BE2C (cell line): ENCODE results near the gene OR11H6.
A peak's percentile ranks its signal among the peaks of the same experiment; 100 is the strongest.
"Not testable (repeated sequence)": the region's sequence is repeated elsewhere in the genome, so short reads cannot be mapped to it uniquely, and the experiment has no call there.

Experiments
- DNase-seq: peaks from one replicate; pipeline ENCODE4 v3.0.0-alpha.2; 2020
- H3K27me3 ChIP-seq: fragments of 250-450 bp; sonication (Bioruptor Pico); 2 replicates; pipeline ENCODE4 v1.5.1; 2020; ENCODE audit warnings: mild to moderate bottlenecking
- H3K36me3 ChIP-seq: fragments of 250-450 bp; sonication (Bioruptor Pico); 2 replicates; pipeline ENCODE4 v1.5.1; 2020; ENCODE audit warnings: mild to moderate bottlenecking
- H3K4me1 ChIP-seq: fragments of 250-450 bp; sonication (Bioruptor Pico); 2 replicates; pipeline ENCODE4 v1.5.1; 2020
- H3K4me3 ChIP-seq: 2 replicates; pipeline ENCODE4 v1.5.1; 2011; ENCODE audit warnings: low read depth, low read length
- H3K9me3 ChIP-seq: fragments of 250-450 bp; sonication (Bioruptor Pico); 2 replicates; pipeline ENCODE4 v1.5.1; 2020
- CTCF ChIP-seq: IDR thresholded peaks from 2 replicates; pipeline ENCODE4 v1.5.1; 2012; ENCODE audit warnings: mild to moderate bottlenecking, low read depth, low read length

The OR11H6 gene

GRCh38 chr14:20228681-20229080 lies 5.2 kb downstream of the OR11H6 start, which contains the start of gene OR11H7:
TSS of gene OR11H7 (plus strand) at chr14:20228981.
- Histone ChIP-seq H3K4me1 (no peaks in the 10 kb centered on the region), H3K36me3 (no peaks in the 10 kb centered on the region), H3K9me3 (no peaks in the 10 kb centered on the region), H3K4me3 (no peak within 1 kb of the TSS), H3K27me3 (no peaks in the 10 kb centered on the region)
- no peak for DNase-seq
- TF ChIP-seq CTCF: no peak

DNA sequence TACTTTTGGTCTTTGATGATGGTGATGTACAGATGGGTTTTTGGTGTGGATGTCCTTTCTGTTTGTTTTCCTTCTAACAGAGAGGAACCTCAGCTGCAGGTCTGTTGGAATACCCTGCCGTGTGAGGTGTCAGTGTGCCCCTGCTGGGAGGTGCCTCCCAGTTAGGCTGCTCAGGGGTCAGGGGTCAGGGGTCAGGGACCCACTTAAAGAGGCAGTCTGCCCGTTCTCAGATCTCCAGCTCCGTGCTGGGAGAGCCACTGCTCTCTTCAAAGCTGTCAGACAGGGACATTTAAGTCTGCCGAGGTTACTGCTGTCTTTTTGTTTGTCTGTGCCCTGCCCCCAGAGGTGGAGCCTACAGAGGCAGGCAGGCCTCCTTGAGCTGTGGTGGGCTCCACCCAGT lies 11.9 kb downstream of the OR11H6 start:
- H3K4me1 ChIP-seq, DNase-seq, H3K27me3 ChIP-seq, H3K4me3 ChIP-seq, H3K36me3 ChIP-seq, H3K9me3 ChIP-seq: not testable (repeated sequence)

- Histone ChIP-seq H3K4me1 (no peaks in the 10 kb centered on the region), H3K4me3 (no peak overlapping the region), H3K9me3 (no peaks in the 10 kb centered on the region), H3K27me3 (no peaks in the 10 kb centered on the region), H3K36me3 (no peaks in the 10 kb centered on the region)
- peak; percentile 45 for TF ChIP-seq CTCF
- no peak for DNase-seq
Measured at GRCh38 chr14:20247646-20248246, 24.2 kb downstream of the OR11H6 start.

DNA sequence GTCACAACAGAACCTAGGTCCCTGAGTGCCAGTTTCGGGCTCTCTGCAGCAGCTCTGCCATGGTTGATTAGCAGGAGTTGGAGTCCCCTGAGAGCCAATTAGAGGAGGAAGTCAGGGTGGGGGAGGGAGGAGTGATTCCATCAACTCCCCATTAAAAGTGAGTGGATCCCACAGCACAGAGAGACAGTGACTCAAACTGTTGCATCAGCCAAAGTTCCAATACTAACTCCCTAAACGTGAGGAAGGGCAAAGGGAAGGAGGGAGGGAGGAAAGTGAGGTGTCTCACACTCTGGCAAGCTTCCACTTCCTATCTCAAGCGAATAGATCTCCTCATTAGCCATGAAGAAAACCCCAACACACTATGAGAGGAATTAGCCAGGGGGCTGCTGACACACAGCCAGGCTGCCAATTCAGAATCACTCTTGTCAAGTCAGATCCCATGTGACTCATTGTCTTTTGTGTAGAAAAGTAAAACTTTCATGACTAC lies 39.2 kb downstream of the OR11H6 start:
- Histone ChIP-seq H3K4me1 (no peaks in the 10 kb centered on the region), H3K27me3 (no peaks in the 10 kb centered on the region), H3K9me3 (no peaks in the 10 kb centered on the region), H3K36me3 (no peaks in the 10 kb centered on the region), H3K4me3 (no peak overlapping the region)
- TF ChIP-seq CTCF: no peak
- DNase-seq: peak; percentile 43

GRCh38 chr14:20264361-20264760 lies 40.9 kb downstream of the OR11H6 start:
- not testable (repeated sequence) for H3K27me3 ChIP-seq, H3K9me3 ChIP-seq, H3K4me1 ChIP-seq, H3K4me3 ChIP-seq, DNase-seq, H3K36me3 ChIP-seq

DNA sequence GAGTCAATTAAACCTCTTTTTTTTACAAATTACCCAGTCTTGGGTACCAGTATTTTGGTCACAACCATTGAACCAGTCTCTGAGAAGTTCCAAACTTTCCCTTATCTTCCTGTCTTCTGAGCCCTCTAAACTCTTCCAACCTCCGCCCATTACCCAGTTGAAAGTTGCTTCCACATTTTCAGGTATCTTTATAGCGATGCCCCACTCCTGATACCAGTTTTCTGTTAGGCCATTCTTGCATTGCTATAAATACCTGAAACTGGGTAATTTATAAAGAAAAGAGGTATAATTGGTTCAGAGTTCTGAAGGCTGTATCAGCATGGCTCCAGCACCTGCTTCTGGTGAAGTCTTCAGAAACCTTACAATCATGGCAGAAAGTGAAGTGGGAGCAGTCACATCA lies 50.6 kb downstream of the OR11H6 start:
- no peaks in the 10 kb centered on the region; the same call in 1 of the 2 replicates for H3K36me3 ChIP-seq
- H3K4me3 ChIP-seq: no peak overlapping the region
- TF ChIP-seq CTCF: no peak
- H3K9me3 ChIP-seq: no peaks in the 10 kb centered on the region; the same call in 1 of the 2 replicates
- H3K27me3 ChIP-seq: no peaks in the 10 kb centered on the region
- peaks cover 8% of the 10 kb centered on the region for H3K4me1 ChIP-seq
- DNase-seq: no peak
